ENCODE measurements around the gene SMPD2. TPM values are rescaled to one million over a fixed set of nuclear protein-coding genes. Genes with fewer than 3 reads are reported as not detected.

The SMPD2 gene
- total and polyA plus RNA-seq, 2 donors (not counting 1 experiment from before 2014, with no cell fraction given), result 35.7 to 43.9 TPM

DNA sequence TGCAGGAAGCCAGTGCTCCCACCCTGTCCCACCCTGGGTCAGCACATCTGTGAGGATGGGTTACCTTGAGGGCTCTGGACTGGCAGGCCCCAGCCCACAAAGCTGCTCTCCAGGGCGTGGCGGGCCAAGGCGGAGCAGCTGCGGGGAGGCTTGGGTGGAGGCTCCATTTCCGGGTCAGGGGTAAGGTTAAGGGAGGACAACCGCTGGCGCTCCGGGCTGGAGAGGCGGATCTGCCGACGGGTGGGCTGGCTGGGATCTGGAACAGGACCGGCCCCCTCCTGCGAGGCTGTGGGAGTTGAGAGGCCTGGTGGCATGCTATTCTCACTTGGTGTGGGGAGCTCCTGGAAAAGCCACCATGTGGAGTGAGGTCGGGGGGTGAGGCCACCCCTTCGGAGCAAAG lies 5.5 kb downstream of the SMPD2 start:
- Histone ChIP-seq H2AFZ (ENCODE audit: insufficient read depth, low read depth, low read length, poor library complexity, severe bottlenecking) (no peak overlapping the region), H3K9me3 (ENCODE audit: control extremely low read depth in 1 of 3, control insufficient read depth in 2 of 3, insufficient read depth in 1 of 3, low read length in 2 of 3) (no peaks in the 10 kb centered on the region), H4K20me1 (ENCODE audit: control insufficient read depth, insufficient read depth, low read length, poor library complexity, severe bottlenecking) (peaks cover 28% of the 10 kb centered on the region), H3K79me2 (ENCODE audit: control insufficient read depth, insufficient read depth, low read length) (peaks cover 18% of the 10 kb centered on the region), H3K4me2 (replicated peaks; ENCODE audit: low read depth, low read length, poor library complexity, severe bottlenecking) (no peak overlapping the region), H3K4me1 (ENCODE audit: control insufficient read depth in 2 of 2, insufficient read depth in 2 of 2, low read length in 2 of 2) (peaks cover 51 to 61% of the 10 kb centered on the region in 2 donors), H3K9ac (ENCODE audit: low read length) (no peak overlapping the region), H3K4me3 (ENCODE audit: control extremely low read depth in 1 of 5, extremely low read depth in 1 of 5, insufficient read depth in 1 of 5, low read depth in 2 of 5, low read length in 4 of 5) (no peak overlapping the region), H3K36me3 (replicated peaks in 1 of 2; ENCODE audit: control extremely low read depth in 1 of 2, control insufficient read depth in 1 of 2, extremely low read depth in 1 of 2, insufficient read depth in 2 of 2, low read length in 1 of 2) (peaks cover 0 to 56% of the 10 kb centered on the region in 2 experiments), H3K27me3 (replicated peaks in 1 of 4; ENCODE audit: control extremely low read depth in 1 of 4, control insufficient read depth in 3 of 4, insufficient read depth in 4 of 4, low read length in 3 of 4) (no peaks in the 10 kb centered on the region), H3K27ac (ENCODE audit: low read length in 2 of 2) (no peak overlapping the region)
- ChIA-PET POLR2A (interaction anchor here (3.6 kb wide), 1 partner anchor 8 kb away, joined by 26 read pairs; the partner anchor contains the start of gene MICAL1), CTCF (interaction anchor here (1.1 to 2.8 kb wide), 2 partner anchors 9 kb away, joined by 3 to 12 read pairs; partner anchors contain the start of gene MICAL1)
- Mint-ChIP-seq H3K9me3 (ENCODE audit: insufficient read depth) (no peaks in the 10 kb centered on the region), H3K4me3 (no peak overlapping the region), H3K4me1 (peaks cover 68% of the 10 kb centered on the region), H3K27me3 (no peaks in the 10 kb centered on the region), H3K27ac (peak overlapping the region; percentile 67)
- intact Hi-C loops (cut with micrococcal nuclease), result no loop called here
- WGBS (ENCODE audit: insufficient coverage), result 95% methylated on average over 13 of the region's 15 CpGs
- DNase-seq (peak; percentile 32), ATAC-seq (ENCODE audit: low read depth) (no peak)
- no peak for TF ChIP-seq EZH2 (IDR thresholded peaks at IDR 0.05; ENCODE audit: borderline replicate concordance, insufficient read depth, low read depth, low read length, poor library complexity, severe bottlenecking)
- TF ChIP-seq, protein P1, sequence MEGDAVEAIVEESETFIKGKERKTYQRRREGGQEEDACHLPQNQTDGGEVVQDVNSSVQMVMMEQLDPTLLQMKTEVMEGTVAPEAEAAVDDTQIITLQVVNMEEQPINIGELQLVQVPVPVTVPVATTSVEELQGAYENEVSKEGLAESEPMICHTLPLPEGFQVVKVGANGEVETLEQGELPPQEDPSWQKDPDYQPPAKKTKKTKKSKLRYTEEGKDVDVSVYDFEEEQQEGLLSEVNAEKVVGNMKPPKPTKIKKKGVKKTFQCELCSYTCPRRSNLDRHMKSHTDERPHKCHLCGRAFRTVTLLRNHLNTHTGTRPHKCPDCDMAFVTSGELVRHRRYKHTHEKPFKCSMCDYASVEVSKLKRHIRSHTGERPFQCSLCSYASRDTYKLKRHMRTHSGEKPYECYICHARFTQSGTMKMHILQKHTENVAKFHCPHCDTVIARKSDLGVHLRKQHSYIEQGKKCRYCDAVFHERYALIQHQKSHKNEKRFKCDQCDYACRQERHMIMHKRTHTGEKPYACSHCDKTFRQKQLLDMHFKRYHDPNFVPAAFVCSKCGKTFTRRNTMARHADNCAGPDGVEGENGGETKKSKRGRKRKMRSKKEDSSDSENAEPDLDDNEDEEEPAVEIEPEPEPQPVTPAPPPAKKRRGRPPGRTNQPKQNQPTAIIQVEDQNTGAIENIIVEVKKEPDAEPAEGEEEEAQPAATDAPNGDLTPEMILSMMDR (IDR thresholded peaks at IDR 0.05), result no peak

DNA sequence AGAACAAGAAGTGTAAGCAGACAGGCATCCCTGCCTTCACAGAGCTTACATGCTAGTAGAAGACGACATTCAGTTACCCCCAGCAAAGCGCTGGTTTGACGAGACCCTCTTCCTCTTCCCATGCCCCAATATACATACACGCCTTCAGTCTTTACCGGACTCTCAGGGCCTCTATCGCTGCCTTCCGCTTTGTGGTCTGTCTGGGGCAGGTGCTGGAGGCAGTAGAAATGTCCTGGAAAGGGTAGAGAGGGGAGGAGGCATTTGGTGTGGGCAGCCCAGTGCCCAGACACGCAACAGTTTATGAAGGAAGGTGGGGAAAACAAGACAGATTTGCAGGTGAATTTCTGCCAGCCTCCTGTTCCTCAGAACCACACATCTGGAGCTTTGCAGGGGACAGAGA lies 6.0 kb downstream of the SMPD2 start:
- Histone ChIP-seq H3K9ac (ENCODE audit: low read length) (no peak overlapping the region), H3K4me3 (ENCODE audit: control extremely low read depth in 1 of 5, extremely low read depth in 1 of 5, insufficient read depth in 1 of 5, low read depth in 2 of 5, low read length in 4 of 5) (no peak overlapping the region), H3K4me1 (ENCODE audit: control insufficient read depth in 2 of 2, insufficient read depth in 2 of 2, low read length in 2 of 2) (peaks cover 54 to 61% of the 10 kb centered on the region in 2 donors), H3K27ac (ENCODE audit: low read length in 2 of 2) (no peak overlapping the region), H2AFZ (ENCODE audit: insufficient read depth, low read depth, low read length, poor library complexity, severe bottlenecking) (no peak overlapping the region), H3K36me3 (replicated peaks in 1 of 2; ENCODE audit: control extremely low read depth in 1 of 2, control insufficient read depth in 1 of 2, extremely low read depth in 1 of 2, insufficient read depth in 2 of 2, low read length in 1 of 2) (peaks cover 0 to 59% of the 10 kb centered on the region in 2 experiments), H3K79me2 (ENCODE audit: control insufficient read depth, insufficient read depth, low read length) (peaks cover 16% of the 10 kb centered on the region), H3K27me3 (replicated peaks in 1 of 4; ENCODE audit: control extremely low read depth in 1 of 4, control insufficient read depth in 3 of 4, insufficient read depth in 4 of 4, low read length in 3 of 4) (no peaks in the 10 kb centered on the region), H4K20me1 (ENCODE audit: control insufficient read depth, insufficient read depth, low read length, poor library complexity, severe bottlenecking) (peaks cover 23% of the 10 kb centered on the region), H3K9me3 (ENCODE audit: control extremely low read depth in 1 of 3, control insufficient read depth in 2 of 3, insufficient read depth in 1 of 3, low read length in 2 of 3) (no peaks in the 10 kb centered on the region), H3K4me2 (replicated peaks; ENCODE audit: low read depth, low read length, poor library complexity, severe bottlenecking) (no peak overlapping the region)
- ATAC-seq (ENCODE audit: low read depth) (no peak), DNase-seq (peak; percentile 41)
- intact Hi-C loops (cut with micrococcal nuclease), result no loop called here
- TF ChIP-seq, protein P1 (IDR thresholded peaks at IDR 0.05), result no peak
- no peak for TF ChIP-seq EZH2 (IDR thresholded peaks at IDR 0.05; ENCODE audit: borderline replicate concordance, insufficient read depth, low read depth, low read length, poor library complexity, severe bottlenecking)
- ChIA-PET CTCF (interaction anchor here (1.1 kb wide), 1 partner anchor 9 kb away, joined by 3 read pairs; the partner anchor contains the start of gene MICAL1), POLR2A (interaction anchor here (1.3 kb wide), 1 partner anchor 10 kb away, joined by 7 read pairs; the partner anchor contains the start of gene MICAL1)
- H3K27ac Mint-ChIP-seq, result peak overlapping the region; percentile 67
- no peaks in the 10 kb centered on the region for H3K27me3 Mint-ChIP-seq
- H3K9me3 Mint-ChIP-seq (ENCODE audit: insufficient read depth), result no peaks in the 10 kb centered on the region
- H3K4me3 Mint-ChIP-seq, result no peak overlapping the region
- peaks cover 66% of the 10 kb centered on the region for H3K4me1 Mint-ChIP-seq
- WGBS (ENCODE audit: insufficient coverage), result 30% methylated on average over 2 of the region's 8 CpGs
